Measurements from ENCODE around the gene PCDH19.

DNA sequence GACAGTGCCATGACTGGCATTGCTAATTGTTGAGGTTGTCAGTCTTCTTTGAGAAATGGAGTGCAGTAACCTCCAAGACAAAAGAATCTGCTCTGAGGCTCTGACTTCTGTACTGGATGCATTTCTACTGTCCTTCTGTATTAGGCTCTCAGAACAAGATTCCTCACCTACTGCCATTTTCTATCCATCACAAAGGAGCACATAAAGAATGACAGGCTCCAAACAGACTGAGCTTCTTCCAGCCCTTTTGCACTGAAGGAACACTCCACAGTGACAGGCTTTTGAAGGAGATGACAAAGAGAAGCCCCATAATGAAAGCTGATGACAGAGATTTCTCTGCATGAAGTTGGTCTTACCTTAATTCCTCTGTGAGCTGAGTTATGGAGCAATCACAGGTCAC is 162.2 kb downstream of the PCDH19 start:
- TF ChIP-seq RCOR1 (IDR thresholded peaks at IDR 0.05; ENCODE audit: low read depth, low read length) (no peak), POLR2A (IDR thresholded peaks at IDR 0.05; ENCODE audit: low read length) (no peak), RAD21 (conservative IDR thresholded peaks at IDR 0.05 in 1 of 2, IDR thresholded peaks at IDR 0.05 in 1 of 2) (no peak), PHF8 (IDR thresholded peaks at IDR 0.05; ENCODE audit: borderline replicate concordance, low read depth) (no peak), EP300 (IDR thresholded peaks at IDR 0.05) (no peak), MAZ (IDR thresholded peaks at IDR 0.05; ENCODE audit: borderline replicate concordance, low read depth, low read length) (no peak), SMC3 (IDR thresholded peaks at IDR 0.05) (no peak)
- TF ChIP-seq, protein P1, sequence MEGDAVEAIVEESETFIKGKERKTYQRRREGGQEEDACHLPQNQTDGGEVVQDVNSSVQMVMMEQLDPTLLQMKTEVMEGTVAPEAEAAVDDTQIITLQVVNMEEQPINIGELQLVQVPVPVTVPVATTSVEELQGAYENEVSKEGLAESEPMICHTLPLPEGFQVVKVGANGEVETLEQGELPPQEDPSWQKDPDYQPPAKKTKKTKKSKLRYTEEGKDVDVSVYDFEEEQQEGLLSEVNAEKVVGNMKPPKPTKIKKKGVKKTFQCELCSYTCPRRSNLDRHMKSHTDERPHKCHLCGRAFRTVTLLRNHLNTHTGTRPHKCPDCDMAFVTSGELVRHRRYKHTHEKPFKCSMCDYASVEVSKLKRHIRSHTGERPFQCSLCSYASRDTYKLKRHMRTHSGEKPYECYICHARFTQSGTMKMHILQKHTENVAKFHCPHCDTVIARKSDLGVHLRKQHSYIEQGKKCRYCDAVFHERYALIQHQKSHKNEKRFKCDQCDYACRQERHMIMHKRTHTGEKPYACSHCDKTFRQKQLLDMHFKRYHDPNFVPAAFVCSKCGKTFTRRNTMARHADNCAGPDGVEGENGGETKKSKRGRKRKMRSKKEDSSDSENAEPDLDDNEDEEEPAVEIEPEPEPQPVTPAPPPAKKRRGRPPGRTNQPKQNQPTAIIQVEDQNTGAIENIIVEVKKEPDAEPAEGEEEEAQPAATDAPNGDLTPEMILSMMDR (IDR thresholded peaks at IDR 0.05): no peak
- TF ChIP-seq, protein P2, sequence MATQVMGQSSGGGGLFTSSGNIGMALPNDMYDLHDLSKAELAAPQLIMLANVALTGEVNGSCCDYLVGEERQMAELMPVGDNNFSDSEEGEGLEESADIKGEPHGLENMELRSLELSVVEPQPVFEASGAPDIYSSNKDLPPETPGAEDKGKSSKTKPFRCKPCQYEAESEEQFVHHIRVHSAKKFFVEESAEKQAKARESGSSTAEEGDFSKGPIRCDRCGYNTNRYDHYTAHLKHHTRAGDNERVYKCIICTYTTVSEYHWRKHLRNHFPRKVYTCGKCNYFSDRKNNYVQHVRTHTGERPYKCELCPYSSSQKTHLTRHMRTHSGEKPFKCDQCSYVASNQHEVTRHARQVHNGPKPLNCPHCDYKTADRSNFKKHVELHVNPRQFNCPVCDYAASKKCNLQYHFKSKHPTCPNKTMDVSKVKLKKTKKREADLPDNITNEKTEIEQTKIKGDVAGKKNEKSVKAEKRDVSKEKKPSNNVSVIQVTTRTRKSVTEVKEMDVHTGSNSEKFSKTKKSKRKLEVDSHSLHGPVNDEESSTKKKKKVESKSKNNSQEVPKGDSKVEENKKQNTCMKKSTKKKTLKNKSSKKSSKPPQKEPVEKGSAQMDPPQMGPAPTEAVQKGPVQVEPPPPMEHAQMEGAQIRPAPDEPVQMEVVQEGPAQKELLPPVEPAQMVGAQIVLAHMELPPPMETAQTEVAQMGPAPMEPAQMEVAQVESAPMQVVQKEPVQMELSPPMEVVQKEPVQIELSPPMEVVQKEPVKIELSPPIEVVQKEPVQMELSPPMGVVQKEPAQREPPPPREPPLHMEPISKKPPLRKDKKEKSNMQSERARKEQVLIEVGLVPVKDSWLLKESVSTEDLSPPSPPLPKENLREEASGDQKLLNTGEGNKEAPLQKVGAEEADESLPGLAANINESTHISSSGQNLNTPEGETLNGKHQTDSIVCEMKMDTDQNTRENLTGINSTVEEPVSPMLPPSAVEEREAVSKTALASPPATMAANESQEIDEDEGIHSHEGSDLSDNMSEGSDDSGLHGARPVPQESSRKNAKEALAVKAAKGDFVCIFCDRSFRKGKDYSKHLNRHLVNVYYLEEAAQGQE (IDR thresholded peaks at IDR 0.05): no peak
